GM21360 (cell line): ENCODE measurements around the gene OBSCN.
"Not testable (repeated sequence)": the region's sequence is repeated elsewhere in the genome, so short reads cannot be mapped to it uniquely, and the experiment has no call there.

Source experiments
- ATAC-seq: cut with Tn5 transposase; IDR thresholded peaks from one replicate; pipeline ENCODE4 v1.9.1; 2021; ENCODE audit warnings: mild to moderate bottlenecking, moderate library complexity; ENCODE audit not compliant: unreplicated experiment

OBSCN gene

DNA sequence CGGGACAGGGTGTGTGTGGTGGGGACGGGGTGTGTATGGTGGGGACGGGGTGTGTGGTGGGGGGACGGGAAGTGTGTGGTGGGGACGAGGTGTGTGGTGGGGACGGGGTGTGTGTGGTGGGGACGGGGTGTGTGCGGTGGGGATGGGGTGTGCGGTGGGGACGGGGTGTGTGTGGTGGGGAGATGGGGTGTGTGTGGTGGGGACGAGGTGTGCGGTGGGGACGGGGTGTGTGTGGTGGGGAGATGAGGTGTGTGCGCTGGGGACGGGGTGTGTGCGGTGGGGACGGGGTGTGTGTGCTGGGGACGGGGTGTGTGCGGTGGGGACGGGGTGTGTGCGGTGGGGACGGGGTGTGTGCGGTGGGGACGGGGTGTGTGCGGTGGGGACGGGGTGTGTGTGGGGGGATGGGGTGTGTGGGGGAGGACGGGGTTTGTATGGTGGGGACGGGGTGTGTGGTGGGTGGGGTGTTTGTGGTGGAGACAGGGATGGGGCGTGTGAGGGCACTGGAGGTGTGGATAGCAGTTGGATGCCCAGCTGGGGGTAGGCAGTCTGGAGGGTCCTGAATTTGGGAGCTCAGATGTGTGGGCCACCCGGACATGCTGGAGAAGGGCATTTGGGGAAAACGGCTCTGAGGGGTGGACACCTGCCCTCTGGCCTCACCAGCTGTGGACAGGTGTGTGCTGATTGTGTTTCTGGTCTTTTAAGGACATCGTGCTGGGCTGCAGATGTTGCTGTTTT, 25.4 kb upstream of the OBSCN start:
- ATAC-seq: no peak

DNA sequence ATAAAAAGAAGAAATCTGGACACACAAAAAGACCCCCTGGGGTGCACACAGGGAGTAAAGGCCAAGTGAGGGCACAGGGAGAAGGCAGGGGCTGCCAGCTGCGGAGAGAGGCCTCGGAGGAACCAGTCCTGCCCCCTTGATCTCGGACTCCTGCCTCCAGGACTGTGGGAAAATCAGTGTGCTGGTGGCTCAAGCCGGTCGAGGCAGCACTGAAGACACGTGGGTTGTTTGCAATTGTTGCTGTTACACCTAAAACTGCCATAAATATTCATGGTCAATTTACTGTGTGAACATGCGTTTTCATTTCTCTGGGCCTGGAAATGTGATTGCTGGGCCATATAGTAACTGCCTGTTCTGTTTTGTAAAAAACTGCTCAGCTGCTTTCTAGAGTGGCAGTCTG, 23.7 kb upstream of the OBSCN start:
- no peak for ATAC-seq

DNA sequence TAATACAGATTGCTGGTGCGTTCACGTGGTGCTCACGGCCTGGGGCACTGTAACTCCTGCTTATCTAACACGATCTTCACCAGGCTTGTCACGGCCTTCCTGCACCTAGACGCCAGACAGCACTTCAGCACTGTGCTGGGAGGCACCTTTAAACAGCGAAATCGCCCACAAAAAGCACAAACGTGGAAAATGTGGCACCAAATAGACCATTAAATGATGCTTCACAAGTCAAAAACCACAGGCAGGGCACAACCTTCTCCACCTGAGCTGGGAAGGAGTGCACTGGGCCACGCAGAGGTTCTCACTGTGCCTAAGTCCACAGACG, 22.2 kb upstream of the OBSCN start:
- no peak for ATAC-seq

DNA sequence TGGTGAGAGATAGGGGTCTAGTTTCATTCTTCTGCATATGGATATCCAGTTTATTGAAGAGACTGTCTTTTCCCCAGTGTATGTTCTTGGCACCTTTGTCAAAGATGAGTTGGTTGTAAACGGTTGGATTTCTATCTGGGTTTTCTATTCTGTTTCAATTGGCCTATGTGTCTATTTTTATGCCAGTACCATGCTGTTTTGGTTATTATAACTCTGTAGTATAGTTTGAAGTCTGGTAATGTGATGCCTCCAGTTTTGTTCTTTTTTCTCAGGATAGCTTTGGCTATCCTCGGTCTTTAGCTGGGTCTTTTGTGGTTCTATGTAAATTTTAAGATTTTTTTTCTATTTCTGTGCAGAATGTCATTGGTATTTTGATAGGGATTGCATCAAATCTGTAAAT, 19.6 kb upstream of the OBSCN start:
- not testable (repeated sequence) for ATAC-seq

DNA sequence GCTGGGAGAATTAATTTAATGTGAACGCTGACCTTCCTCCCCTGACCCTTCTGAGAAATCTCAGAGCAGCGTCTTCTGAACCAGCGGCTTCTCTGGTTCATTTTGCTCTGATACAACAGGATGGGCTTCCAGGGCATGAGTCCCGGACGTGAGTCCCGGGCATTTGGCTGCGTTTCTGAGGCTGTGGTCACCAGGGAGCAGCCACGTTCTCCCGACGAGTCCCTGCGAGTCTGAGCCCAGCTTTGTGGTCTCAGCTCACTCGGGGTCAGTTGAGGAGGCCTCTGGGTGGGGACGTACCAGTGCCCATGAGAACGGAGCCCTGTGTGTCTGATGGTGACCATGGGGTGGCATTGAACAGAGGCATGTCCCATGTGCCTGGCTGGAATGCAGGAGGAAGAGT, 17.7 kb upstream of the OBSCN start:
- ATAC-seq: no peak

DNA sequence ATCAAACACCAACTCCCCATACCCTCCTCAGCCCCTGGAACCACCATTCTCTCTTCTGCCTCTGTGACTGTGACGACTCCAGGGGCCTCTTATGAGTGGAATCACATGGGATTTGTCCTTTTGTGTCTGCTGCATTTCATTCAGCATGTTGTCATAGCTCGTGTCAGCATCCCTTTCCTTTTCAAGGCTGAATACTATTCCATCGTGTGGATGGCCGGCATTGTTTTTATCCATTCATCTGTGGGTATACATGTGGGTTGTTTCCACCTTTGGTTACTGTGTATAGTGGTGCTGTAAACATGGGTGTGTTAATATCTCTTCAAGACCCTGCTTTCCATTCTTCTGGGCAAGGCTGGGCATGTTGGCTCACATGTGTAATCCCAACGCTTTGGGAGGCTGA, 17.1 kb upstream of the OBSCN start:
- no peak for ATAC-seq

DNA sequence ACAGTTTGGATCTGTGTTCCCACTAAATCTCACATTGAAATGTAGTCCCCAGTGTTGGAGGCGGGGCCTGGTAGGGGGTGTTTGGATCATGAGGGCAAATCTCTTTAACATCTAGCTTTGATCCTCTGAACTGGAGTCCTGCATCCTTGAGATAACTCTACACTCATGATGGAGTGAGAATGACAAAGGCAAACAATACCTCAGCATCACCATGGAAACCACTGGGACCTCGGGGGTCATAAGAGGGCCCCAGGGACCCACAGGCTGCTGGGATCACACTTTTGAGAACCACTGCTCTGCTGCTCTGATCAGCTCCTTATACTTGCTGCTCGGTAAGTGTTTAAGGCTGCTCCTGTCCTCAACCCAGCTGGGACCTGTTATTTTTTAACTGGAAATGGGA, 13.4 kb upstream of the OBSCN start:
- ATAC-seq: no peak

DNA sequence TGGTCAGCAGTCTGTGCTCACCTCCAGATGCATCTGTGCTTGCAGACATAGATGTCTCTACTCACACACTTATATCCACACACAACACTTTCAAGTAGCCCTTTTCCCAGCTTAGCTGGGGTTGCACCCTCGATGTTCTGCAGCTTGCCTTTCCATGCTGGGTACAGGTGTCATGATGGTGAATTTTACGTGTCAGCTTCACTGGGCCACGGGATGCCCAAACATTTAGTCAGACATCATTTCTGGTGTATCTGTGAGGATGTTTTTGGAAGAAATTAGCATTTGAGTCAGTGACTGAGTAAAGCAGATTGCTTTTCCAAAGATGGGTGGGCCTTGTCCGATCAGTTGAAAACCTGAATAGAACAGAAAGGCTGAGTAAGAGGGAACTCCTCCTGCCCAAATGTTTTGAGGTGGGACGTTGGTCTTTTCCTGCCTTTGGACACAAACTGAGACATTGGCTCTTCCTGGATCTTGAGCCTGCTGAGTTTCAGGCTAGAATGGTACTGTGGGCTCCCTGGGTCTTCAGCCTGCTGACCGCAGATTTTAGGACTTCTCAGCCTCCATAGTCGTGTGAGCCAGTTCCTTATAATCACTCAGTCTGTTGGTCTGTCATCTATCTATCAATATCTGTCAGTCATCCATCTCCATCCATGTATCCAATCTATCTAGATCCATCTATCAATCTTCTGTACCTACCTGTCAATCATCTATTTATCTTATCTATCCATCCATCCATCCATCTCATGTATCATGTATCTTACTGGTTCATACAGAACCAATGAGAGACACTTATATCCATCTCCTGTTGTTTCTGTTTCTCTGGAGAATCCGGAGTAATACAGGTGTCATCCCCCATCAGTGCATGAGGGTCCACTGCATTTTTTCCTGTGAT, 12.7 kb upstream of the OBSCN start:
- ATAC-seq: no peak

DNA sequence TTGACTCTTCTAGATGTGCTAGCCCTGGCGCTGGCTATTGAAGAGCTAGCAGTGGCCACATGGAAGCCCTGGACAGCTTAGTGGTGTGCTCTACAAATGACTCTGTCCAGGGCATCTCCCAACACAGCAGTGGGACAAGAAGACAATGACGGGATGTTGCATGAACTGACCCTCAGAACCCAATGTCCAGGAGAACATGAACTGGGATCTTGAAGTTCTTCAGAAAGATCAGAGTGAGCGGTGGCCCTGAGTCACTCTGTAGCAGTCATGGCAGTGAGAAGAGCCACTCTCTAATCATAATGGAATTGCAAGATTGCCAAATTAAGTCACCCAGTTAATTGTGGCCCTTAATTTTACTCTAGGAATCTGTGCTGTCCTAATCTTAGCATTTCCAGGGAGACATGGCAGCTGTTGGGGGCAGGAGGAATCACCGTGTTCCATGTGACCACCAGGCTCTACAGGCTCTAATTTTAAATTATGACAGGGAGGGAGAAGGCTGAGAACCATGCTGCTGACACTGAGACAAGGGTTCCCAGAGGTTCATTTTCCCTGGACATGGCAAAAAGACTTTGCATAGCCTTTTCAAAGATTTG, 10.2 kb upstream of the OBSCN start:
- no peak for ATAC-seq

DNA sequence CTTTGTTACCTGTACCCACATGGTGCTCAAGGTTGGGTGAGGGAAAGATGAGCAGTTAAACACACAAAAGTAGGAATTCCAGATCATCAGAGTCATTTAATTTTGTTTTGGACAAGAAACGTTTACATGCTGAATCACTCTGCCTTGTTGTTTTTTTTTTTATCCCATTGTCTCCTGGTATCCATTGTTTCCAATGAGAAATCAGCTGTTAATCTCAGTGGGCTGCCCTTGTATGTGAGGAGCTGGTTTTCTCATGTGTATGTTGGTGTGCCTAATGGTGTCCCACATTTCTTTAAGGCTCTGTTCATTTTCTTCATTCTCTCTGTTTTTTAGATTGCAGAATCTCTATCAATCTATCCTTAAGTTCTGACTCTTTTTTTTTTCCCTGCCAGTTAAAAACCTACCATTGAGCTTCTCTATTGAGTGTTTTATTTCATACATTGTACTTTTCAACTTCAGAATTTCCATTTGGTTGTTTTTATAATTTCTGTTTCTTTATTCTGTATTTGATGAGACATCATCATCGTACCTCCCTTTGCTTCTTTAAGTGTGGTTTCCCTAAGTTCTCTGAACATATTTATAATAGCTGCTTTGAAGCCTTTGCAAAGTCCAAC, 8.8 kb upstream of the OBSCN start:
- ATAC-seq: no peak

DNA sequence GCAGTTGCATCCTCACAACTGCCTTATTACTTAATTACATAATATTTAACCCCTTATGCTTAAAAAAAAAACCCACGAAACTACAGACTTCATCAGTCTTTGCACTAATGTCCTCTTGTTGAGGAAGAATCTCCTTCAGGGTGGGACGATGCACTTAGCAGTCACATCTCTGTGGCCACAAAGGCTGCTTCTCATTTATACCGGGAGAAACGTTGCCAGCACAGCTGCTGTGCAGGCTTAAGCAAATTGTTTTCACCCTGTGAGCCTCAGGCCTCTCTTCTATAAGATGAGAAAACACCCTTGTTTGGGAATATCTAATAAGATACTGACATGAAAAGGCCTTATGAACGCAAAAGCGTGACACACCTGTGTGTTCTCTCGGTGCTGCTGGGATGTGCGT, 2.9 kb upstream of the OBSCN start:
- ATAC-seq: no peak

DNA sequence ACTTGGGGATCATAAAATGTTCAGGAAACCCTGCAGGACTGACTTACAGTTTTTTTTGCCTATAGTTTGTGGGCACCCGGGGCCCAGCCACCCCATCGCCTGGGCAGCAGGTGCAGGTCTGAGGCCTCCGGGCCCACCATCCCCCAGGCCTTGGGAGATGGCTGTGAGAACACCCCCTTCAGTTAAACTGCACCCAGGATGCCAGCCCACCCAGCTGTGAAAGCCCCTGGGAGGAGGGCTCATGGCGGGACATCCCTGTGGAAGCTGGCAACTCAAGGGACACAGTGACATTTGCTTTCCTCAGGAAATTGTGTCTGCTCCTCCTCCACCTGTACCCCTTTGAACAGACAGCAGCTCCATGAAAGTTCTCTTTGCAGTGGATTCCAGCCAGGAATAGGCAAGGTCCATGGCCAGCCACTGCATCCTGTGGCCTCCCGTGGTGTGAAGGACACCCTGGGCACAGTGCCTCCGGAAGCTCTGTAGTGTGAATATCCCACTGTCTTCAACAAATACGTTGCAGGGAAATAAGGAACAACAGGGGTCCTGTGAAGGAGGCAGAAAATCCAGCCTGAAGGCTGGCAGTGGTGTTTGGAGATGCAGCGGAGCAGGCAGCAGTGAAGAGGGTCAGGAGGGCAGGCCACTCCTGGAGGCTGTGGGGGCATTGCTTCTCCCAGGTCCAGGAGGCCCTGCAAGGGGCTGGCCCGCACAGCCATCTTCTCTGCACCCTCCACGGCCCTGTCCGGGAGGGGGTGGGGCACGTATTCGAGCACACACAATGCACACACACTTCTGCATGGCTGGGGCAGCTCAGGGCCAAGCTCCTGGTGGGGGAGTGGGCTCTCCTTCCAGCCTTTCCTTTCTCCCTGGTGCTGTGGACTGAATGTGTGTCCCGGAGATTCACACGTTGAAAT, 2.1 kb upstream of the OBSCN start:
- no peak for ATAC-seq

DNA sequence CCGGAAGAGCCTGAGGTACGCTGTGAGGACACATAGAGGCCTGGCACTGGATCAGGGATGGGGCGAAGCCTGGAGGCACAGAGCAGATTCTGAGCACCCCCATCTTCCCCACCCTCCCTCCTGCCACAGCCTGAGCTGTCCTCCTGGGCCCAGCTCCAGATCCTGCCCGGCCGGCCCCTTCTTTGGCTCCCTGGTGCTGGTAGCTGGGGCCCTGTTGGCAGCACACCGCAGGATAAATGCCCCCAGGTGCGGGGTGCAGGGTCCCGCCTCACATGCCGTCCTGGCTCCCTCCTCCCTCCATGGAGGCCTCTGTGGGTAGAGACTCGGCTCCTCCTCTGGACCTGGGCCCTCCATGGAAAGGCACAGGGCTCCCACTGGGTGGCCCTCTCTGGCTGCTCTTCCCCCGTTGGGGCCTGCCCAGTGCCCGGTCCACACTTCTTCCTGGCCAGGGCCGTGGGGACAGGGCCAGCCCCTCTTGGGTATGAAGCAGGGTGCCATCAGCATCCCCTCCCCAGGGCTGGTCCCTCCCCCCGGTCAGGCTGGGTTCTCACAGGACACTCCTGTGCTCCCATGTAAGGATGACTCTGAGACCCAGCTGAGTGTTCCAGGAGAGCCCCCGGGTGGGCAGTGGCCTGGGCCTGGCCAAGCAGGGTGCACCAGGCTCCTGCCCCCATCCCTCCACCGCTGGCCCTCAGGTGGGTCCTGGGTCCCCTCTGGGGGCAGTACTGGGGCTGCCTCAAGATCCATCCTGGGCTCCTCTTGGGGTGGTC, 1.1 kb upstream of the OBSCN start:
- no peak for ATAC-seq

DNA sequence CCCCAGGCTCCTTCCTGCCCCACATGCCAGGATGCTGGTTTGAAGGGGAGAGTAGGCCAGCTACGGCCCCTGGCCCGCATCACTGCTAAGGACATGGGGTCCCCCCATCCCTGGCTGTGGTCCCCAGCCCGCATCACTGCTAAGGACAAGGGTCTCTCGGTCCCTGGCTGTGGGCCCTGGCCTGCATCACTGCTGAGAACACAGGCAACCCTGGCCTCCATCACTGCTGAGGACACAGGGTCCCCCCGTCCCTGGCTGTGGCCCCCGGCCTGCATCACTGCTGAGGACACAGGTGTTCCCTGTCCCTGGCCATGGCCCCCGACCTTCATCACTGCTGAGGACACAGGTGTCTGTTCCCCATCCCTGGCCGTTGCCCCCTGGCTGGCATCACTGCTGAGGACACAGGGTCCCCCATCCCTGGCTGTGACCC, 448 bp upstream of the OBSCN start:
- ATAC-seq: no peak

DNA sequence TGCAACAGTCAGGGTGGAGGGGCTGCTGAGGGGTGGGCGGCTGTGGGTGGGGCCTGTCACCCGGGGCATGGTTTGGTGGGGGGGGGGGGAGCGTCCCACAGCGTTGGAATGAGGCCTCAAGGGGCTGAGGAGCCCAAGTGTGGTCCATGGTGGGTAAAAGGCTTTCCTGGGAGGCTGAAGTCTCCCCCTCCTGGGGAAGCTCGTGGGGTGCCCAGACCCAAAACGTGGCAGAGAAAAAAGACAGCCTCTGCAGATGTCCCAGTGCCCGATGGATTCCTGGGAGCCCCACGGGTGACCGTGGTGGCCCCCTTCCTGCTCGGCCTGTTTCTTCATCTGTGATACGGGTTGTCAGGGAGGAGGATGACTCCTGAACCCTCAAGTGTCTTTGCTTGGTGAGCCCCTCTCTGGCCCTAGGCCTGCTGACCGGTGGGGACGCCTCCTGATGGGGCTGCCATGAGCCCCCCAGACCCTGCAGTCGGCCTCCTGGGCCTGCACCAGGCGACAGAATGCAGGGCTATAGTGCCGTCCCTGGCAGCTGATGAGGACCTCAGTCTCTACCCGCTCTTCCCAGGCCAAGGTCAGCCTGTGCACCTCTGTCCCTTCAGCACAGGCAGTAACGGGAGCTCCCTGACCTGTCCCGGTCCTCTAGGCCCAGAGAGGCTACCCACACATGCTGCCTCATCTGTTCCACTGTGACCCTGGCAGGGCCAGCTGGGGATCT, 1.1 kb downstream of the OBSCN start:
- ATAC-seq: no peak

DNA sequence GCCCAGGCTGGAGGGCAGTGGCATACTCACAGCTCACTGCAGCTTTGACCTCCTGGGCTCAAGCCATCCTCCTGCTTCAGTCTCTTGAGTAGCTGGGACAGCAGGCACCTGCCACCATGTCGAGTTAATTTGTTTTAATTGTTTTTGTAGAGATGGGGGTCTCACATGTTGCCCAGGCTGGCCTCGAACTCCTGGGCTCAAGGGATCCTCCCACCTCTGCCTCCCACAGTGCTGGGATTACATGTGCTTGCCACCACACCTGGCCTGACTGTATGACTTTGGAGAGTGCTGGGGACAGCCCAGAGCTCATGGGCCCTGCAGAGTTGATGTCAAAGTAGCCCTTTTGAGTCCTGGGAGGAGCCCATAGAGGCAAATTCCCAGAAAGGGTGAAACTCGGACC, 1.8 kb downstream of the OBSCN start:
- no peak for ATAC-seq

DNA sequence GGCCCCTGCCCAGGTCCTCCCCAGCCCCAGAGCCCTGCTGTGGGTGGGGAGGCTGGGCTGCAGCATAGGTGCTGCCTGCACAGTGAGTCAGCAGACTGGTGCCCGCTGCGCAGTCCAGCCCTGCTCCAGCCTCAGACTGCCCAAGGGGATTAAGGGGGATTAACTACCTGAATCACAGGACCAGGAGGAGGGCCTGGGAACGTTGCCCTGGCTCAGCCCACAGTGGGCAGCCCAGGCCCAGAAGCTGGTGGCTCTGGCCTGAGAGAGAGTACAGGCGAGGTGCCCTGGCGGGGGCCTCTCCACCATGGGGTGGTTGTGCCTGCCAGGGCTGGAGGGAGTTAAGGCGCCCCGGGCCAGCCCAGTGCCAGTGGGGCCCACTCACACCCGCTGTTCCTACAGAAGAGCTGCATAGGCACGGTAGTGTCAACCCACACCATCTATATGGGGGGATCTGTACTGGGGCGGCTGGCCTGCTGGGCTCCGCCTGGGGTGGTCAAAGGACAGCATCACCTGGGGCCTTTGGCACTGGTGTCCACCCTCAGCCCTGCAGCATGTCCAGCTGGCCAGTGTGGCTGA, 2.3 kb downstream of the OBSCN start:
- ATAC-seq: no peak

DNA sequence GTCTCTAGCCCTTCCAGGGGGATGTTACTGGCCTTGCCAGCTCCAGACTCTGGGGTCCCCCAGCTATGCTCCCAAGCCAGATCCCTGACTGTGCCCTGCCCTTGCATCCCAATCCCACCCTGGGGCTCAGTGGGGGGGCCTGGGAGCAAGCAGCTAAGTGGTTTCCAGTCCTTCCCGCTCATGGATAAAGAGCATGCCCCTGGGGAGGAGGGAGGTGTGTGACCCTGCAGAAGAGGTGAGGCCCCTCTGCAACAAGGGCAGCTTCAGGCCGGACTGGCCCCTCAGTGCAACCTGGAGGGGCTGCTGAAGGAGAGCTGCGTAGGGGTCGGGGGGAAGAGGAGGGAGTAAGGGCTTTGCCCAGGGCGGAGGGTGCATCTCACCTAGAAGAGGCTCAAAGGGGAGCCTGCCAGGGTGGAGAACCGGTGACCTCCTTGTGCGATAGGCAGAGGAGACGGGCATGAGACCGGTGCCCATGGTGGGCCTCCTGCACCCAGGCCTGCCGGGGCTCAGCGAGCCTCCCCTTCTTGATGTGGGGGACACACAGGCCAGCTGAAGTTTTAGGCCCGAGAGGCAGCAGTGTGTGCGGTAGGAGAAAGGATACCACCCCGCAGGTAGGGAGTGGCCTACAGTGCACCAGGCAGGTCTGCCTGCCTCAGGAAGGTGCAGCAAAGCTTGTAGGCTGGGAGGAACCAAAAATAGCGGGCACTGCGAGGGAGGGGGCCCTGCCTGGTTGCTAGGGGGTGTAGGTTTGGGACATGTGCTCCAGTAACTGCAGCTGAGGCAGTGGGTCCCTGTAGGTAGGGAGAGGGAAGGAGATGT, 3.1 kb downstream of the OBSCN start:
- no peak for ATAC-seq
